ENCODE data around the gene CNTD1. TPM values are rescaled to one million over a fixed set of nuclear protein-coding genes. Genes with fewer than 3 reads are reported as not detected.

CNTD1 gene
- total RNA-seq, 2 experiments from 2014 or later = 0.06 TPM; not detected in 1

- CTCF ChIA-PET (ENCODE audit: unreplicated experiment) = no interaction called here
- BruUV-seq (replicated peaks) = no TSS peak
- Histone ChIP-seq H3K36me3 (ENCODE audit: insufficient read depth, low read length) (peaks cover 4% of the 10 kb centered on the region), H3K9me2 (ENCODE audit: insufficient read depth, low read length) (no peaks in the 10 kb centered on the region), H3K79me2 (ENCODE audit: insufficient read depth, low read depth, low read length) (no peaks in the 10 kb centered on the region), H4K20me1 (ENCODE audit: insufficient read depth, low read length) (no peaks in the 10 kb centered on the region), H3K9me3 (ENCODE audit: low read length) (no peaks in the 10 kb centered on the region), H3K4me1 (ENCODE audit: insufficient read depth, low read length, poor library complexity, severe bottlenecking) (no peaks in the 10 kb centered on the region), H3K4me3 (ENCODE audit: low read depth, low read length, poor library complexity, severe bottlenecking) (no peak overlapping the region), H3K27ac (ENCODE audit: low read depth, low read length, poor library complexity, severe bottlenecking) (no peak overlapping the region), H2AFZ (ENCODE audit: low read length) (no peak overlapping the region), H3K4me2 (ENCODE audit: low read length) (no peak overlapping the region)
- TF ChIP-seq CTCF (conservative IDR thresholded peaks at IDR 0.05; ENCODE audit: low read length) (no peak), EZH2phosphoT487 (IDR thresholded peaks at IDR 0.05; ENCODE audit: borderline replicate concordance, low read depth, low read length) (no peak)
- POLR2A ChIA-PET = no interaction called here
- intact Hi-C loops (cut with micrococcal nuclease; ENCODE audit: unreplicated experiment) = no loop called here
- DNase-seq (ENCODE audit: low spot score) = no peak
Observed at GRCh38 chr17:42784409-42784808, 14.3 kb upstream of the CNTD1 start.

- Histone ChIP-seq H3K4me3 (ENCODE audit: low read depth, low read length, poor library complexity, severe bottlenecking) (no peak overlapping the region), H3K4me1 (ENCODE audit: insufficient read depth, low read length, poor library complexity, severe bottlenecking) (no peaks in the 10 kb centered on the region), H2AFZ (ENCODE audit: low read length) (no peak overlapping the region), H3K4me2 (ENCODE audit: low read length) (no peak overlapping the region), H3K36me3 (ENCODE audit: insufficient read depth, low read length) (no peaks in the 10 kb centered on the region; the same call in 1 of the 2 replicates), H4K20me1 (ENCODE audit: insufficient read depth, low read length) (no peaks in the 10 kb centered on the region), H3K27ac (ENCODE audit: low read depth, low read length, poor library complexity, severe bottlenecking) (no peak overlapping the region), H3K9me3 (ENCODE audit: low read length) (no peaks in the 10 kb centered on the region), H3K9me2 (ENCODE audit: insufficient read depth, low read length) (no peaks in the 10 kb centered on the region), H3K79me2 (ENCODE audit: insufficient read depth, low read depth, low read length) (no peaks in the 10 kb centered on the region)
- POLR2A ChIA-PET = interaction anchor here (0.6 kb wide), 1 partner anchor 470 kb away, joined by 3 read pairs; no protein-coding TSS in a partner anchor
- CTCF ChIA-PET (ENCODE audit: unreplicated experiment) = no interaction called here
- intact Hi-C loops (cut with micrococcal nuclease; ENCODE audit: unreplicated experiment) = no loop called here
- BruUV-seq (replicated peaks) = no TSS peak
- TF ChIP-seq EZH2phosphoT487 (IDR thresholded peaks at IDR 0.05; ENCODE audit: borderline replicate concordance, low read depth, low read length) (no peak), CTCF (conservative IDR thresholded peaks at IDR 0.05; ENCODE audit: low read length) (no peak)
- no peak for DNase-seq (ENCODE audit: low spot score)
Observed at GRCh38 chr17:42784811-42785592, 13.7 kb upstream of the CNTD1 start.

GRCh38 chr17:42787266-42787665, 11.4 kb upstream of the CNTD1 start:
- Histone ChIP-seq H3K27ac (ENCODE audit: low read depth, low read length, poor library complexity, severe bottlenecking) (no peak overlapping the region), H3K36me3 (ENCODE audit: insufficient read depth, low read length) (no peaks in the 10 kb centered on the region; the same call in 1 of the 2 replicates), H3K4me3 (ENCODE audit: low read depth, low read length, poor library complexity, severe bottlenecking) (no peak overlapping the region), H3K79me2 (ENCODE audit: insufficient read depth, low read depth, low read length) (no peaks in the 10 kb centered on the region), H3K4me1 (ENCODE audit: insufficient read depth, low read length, poor library complexity, severe bottlenecking) (no peaks in the 10 kb centered on the region), H3K9me2 (ENCODE audit: insufficient read depth, low read length) (no peaks in the 10 kb centered on the region), H3K4me2 (ENCODE audit: low read length) (no peak overlapping the region), H2AFZ (ENCODE audit: low read length) (no peak overlapping the region), H3K9me3 (ENCODE audit: low read length) (no peaks in the 10 kb centered on the region), H4K20me1 (ENCODE audit: insufficient read depth, low read length) (no peaks in the 10 kb centered on the region)
- TF ChIP-seq CTCF (conservative IDR thresholded peaks at IDR 0.05; ENCODE audit: low read length) (no peak), EZH2phosphoT487 (IDR thresholded peaks at IDR 0.05; ENCODE audit: borderline replicate concordance, low read depth, low read length) (no peak)
- intact Hi-C loops (cut with micrococcal nuclease; ENCODE audit: unreplicated experiment) = no loop called here
- DNase-seq (ENCODE audit: low spot score) = no peak
- POLR2A ChIA-PET = interaction anchor here (0.6 to 1.3 kb wide), 2 partner anchors 13 to 429 kb away, joined by 4 to 6 read pairs; no protein-coding TSS in a partner anchor
- no TSS peak for BruUV-seq (replicated peaks)
- CTCF ChIA-PET (ENCODE audit: unreplicated experiment) = no interaction called here

Data from OCI-LY7 (cell line).